Epithelial cell of esophagus (primary cell): ENCODE data around the gene FN3KRP.
A peak's percentile ranks its signal among the peaks of the same experiment; 100 is the strongest.

Source experiments
- DNase-seq: peaks from one replicate; pipeline ENCODE4 v3.0.0; 2010; ENCODE audit warnings: low read depth
- H3K4me3 ChIP-seq: 2 replicates; pipeline ENCODE4 v1.5.1; 2011; ENCODE audit warnings: mild to moderate bottlenecking, low read length, control low read depth
- TF ChIP-seq, protein P1 (sequence below): IDR thresholded peaks from 2 replicates; pipeline ENCODE4 v1.5.1; 2011; ENCODE audit warnings: low read depth, mild to moderate bottlenecking, low read length, control low read depth, inconsistent platforms; ENCODE audit not compliant: insufficient read depth; ENCODE audit errors: missing control alignments

FN3KRP gene

DNA sequence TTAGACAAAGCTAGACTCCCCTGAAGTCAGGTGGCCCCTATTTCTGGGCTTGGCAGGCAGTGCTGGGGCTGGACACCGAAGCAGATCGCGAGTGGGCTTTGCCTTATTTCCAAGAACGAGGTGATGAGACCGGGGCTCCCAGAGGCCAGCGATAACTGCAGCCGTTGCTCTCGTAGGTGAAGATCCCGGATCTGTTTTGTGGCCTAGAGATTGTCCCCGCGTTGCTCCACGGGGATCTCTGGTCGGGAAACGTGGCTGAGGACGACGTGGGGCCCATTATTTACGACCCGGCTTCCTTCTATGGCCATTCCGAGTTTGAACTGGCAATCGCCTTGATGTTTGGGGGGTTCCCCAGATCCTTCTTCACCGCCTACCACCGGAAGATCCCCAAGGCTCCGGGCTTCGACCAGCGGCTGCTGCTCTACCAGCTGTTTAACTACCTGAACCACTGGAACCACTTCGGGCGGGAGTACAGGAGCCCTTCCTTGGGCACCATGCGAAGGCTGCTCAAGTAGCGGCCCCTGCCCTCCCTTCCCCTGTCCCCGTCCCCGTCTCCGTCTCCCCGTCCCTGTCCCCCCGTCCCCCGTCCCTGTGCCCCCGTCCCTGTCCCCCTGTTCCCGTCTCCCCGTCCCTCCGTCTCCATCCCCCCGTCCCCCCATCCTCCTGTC, 33.9 kb downstream of the FN3KRP start:
- no peak overlapping the region for H3K4me3 ChIP-seq
- TF ChIP-seq, protein P1, sequence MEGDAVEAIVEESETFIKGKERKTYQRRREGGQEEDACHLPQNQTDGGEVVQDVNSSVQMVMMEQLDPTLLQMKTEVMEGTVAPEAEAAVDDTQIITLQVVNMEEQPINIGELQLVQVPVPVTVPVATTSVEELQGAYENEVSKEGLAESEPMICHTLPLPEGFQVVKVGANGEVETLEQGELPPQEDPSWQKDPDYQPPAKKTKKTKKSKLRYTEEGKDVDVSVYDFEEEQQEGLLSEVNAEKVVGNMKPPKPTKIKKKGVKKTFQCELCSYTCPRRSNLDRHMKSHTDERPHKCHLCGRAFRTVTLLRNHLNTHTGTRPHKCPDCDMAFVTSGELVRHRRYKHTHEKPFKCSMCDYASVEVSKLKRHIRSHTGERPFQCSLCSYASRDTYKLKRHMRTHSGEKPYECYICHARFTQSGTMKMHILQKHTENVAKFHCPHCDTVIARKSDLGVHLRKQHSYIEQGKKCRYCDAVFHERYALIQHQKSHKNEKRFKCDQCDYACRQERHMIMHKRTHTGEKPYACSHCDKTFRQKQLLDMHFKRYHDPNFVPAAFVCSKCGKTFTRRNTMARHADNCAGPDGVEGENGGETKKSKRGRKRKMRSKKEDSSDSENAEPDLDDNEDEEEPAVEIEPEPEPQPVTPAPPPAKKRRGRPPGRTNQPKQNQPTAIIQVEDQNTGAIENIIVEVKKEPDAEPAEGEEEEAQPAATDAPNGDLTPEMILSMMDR: no peak
- DNase-seq: no peak

DNA sequence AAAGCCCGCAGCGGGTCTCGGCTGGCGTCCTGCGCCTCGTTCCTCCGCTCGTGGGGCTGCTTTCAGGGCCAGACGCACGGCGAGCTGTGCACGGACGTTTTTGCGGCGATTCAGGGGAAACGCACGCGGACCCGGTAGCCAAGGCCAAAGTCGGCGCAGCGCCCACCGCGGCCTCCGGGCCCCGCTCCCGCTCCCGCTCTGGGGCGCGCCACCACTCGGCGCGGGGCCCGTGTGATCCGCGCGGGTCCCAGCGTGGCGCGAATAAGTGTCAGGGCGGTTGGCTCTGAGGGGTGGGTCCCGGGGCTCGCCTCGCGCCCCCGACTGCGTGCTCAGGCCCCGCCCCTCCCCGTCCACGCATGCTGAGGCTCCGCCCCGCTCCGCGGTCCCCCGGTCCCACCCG, 34.7 kb downstream of the FN3KRP start:
- TF ChIP-seq, protein P1: no peak

DNA sequence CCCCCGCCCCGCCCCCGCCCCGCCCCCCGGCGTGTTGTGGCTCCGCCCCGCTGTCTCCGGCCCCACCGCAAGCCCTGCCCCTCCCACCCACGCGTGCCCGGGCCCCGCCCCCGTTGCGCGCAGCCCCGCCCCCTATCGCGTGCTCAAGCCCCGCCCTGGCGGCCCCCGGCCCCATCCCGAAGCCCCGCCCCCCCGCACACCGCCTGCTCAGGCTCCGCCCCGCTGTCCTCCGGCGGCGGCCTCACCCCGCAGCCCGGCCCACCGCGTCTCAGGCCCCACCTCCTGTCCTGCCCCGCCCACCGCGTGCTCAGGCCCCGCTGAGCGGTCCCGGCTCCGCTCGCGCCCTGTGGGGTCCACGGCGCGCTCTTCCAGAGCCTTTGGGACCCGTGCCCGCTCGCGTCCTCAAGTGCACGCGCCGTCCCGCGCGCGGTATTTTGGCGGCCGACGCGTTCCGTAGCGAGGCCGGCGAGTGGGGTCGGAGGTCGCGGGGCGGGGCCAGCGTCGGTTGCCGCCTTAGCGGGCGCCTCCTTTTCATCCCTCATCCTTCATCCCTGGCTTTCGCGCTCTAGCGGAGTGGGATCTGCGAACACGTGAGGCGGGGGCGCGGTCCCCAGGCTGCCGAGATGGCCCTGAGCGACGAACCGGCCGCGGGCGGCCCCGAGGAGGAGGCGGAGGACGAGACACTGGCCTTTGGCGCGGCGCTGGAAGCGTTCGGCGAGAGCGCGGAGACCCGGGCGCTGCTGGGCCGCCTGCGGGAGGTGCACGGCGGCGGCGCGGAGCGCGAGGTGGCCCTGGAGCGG, 35.3 kb downstream of the FN3KRP start, which contains the start of gene TBCD:
TSS of gene TBCD (plus strand) at position 495 of the 800 bp plus-strand sequence. CDS start at position 624, 129 bp downstream.
- TF ChIP-seq, protein P1: no peak
- H3K4me3 ChIP-seq: peak within 1 kb of the TSS; percentile 74
- peak; percentile 90 for DNase-seq

More for the DNA sequence above, 34.7 kb downstream of the FN3KRP start:
- peak overlapping the region; percentile 38 for H3K4me3 ChIP-seq
- DNase-seq: no peak

DNA sequence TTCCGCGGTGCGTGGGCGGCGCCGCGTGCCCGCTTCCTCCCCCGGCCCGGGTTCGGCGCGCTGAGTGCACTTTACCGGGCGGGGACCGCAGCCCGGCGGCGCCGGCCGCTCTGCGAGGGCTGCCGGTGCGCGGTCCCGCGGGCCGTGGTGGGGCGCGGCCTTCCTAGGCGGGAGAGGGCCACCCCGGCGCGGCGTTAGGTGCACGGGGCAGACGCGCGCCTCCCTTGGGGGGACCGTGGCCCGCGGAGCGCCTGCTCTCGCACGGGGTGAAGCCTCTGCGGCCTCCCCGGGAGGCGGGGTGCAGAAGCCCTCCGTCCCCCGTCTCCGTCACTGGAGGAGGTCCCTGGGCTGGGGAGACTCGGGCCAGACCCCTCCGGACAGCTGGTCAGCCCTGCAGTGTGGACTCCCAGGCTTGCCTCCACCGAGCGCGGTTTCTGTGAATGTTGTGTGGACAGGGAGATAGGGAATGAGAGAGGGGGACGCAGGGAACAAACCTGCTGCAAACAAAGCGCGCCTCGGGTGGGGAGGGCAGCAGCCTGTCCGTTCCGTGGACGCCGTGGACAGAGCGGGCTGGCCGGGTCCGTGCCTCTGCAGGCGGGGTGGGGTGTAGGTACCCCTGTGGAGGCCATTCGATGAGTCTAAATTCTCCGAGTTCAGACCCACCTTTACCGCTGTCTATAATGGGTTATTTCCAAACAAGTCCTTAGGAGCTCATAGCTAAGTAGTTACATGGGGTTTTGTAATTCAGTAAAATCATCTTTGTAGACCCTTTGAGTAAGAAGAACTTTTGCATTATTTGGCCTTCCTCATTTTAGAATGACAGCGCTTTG, 36.1 kb downstream of the FN3KRP start:
- TF ChIP-seq, protein P1: no peak
- peak; percentile 21 for DNase-seq
- peak overlapping the region; percentile 74 for H3K4me3 ChIP-seq

DNA sequence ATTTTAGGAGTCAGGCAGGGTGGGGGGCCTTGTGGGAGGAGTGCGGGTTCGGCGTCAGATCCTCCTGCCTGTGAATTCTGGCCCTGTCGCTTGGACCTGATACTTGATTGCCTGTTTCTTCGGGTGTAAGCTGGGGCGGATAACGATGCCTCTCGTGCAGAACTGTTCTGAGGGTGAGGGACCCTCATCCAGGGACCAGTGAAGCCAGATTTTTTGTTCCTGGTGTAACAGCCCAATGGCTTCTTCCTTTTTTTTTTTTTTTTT, 36.6 kb downstream of the FN3KRP start:
- H3K4me3 ChIP-seq: peak overlapping the region; percentile 74
- no peak for DNase-seq

More for the DNA sequence above, 36.6 kb downstream of the FN3KRP start:
- TF ChIP-seq, protein P1: no peak
